Brain pericyte (primary cell): ENCODE data around the gene AUTS2.

Experiments used
- DNase-seq: peaks from one replicate; pipeline ENCODE4 v3.0.0-alpha.2; 2012; ENCODE audit warnings: low read depth, low spot score

The AUTS2 gene

GRCh38 chr7:70116244-70116643 lies 518.0 kb downstream of the AUTS2 start:
- DNase-seq = no peak

DNA sequence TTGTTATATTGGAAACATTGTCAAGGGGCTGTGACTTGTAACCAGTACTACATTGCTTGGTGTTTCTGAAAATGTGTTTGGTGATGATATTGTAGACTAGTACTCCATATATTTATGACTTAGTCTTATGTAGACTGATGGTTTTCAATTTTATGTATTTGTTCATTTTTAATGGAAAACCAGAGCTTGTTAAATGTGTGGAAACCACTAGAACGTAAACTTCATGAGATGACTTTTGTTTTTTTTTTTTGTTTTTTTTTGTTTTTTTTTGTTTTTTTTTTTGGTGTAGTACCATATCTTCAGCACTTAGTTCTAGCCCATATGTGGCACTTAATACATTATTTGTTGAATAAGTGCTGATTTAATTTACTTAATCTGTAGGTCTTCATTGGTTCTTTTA lies 518.6 kb downstream of the AUTS2 start:
- no peak for DNase-seq

DNA sequence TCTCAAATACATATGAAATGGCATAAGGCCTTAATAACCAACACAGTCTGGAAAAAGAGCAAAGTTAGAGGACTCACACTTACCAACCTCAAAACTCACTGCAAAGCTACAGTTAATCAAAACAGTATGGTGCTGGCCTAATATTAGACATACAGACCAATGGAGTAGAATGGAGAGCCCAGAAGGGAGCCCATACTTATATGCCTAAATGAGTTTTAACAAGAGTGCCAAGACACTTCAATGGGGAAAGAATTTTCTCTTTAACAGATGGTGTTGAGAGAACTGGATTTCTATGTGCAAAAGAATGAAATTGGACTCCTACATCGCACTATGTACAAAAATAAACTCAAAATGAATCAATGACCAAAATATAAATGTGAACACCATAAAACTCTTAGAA lies 522.6 kb downstream of the AUTS2 start:
- no peak for DNase-seq

DNA sequence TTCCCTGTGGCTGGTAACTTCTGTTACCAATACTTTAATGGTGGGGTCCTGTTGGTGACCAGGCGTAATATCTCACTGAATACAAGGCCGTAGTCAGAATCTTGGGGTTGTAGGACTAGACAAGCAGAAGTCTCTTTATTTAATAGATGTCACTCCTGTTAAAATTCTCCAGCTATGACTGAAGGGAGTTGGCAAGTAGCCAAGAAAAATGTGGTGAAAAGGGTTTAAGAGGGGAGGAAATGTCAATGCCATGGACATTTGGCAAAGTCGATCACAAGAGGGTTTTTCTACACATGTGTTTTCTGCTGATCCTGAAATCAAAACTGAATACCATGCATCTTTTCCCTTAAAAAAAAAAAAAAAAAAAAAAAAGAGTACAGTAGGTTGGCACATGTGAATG lies 533.5 kb downstream of the AUTS2 start:
- DNase-seq = no peak

- DNase-seq = no peak
These were observed 534.1 kb downstream of the AUTS2 start for GRCh38 chr7:70132226-70132851.

DNA sequence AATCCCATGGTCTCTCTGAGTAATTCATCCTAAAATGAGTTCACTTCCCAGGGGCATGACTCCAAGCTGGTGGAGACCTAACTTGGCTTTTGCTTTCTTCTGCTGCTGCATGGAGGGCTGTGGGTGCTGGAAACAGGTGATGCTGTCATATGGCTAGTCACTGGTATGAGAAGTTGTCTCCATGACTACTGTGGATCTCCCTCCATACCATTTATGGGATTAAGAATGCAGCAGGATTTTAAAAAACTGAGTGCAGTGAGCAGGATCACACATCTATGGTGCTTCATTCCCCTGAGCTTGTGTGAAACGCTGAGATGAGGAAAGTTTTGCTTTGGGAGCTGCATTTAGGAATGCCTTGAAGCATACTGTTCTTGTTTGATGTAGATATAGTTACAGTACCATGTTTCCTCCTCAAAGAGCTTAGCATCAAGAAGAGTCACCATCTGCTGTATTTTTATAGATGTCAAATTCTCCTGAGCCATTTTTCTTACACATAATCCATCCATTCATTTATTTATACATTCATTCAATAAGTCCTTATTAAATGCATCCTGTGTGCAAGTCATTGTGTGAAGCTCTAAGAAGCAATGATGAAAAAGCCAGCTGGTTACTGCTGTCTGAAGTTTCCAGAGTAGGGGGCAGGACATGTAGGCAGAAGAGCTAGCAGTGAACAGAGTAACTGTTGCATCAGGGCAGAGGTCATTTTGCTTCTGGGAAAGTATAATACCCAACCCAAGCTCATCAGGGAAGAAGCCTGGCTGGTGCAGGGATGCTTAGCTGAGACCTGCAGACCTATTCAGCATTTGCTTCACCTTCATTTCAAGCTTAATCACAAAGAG lies 534.8 kb downstream of the AUTS2 start:
- no peak for DNase-seq

DNA sequence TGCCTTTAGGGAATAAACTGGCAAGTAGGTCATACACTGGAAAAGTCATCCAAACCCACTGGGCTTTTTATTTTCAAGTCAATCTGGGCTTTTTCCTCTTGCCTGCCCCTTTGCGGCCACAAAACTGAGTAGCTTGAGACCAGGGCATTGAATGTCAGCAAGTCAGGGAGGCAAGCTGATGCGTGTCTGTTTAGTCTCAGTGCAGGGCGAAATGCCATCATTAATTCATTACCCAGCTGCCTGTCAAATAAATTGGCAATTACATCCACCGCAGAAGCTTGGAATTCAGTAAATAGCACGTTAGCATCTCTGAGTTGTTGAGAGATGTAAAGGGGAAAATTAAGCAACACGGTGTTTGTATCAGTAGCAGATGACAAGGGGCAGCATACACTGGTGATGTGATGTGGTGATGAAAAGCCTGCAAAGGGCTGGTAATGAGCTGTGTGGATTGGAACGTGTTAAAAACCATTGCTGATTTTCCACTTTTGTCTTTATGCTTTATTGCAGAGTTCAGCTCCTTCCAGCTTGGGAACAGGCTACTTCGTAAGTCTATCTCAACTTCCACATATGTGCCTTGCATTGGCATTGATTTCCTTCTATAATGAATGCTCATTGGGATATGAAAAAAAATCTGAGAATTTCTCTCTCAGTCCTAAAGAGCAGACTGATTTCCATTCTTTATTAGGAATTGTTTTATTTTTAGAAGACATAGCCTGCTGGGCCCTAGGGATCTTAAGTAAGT lies 535.9 kb downstream of the AUTS2 start:
- DNase-seq = no peak

DNA sequence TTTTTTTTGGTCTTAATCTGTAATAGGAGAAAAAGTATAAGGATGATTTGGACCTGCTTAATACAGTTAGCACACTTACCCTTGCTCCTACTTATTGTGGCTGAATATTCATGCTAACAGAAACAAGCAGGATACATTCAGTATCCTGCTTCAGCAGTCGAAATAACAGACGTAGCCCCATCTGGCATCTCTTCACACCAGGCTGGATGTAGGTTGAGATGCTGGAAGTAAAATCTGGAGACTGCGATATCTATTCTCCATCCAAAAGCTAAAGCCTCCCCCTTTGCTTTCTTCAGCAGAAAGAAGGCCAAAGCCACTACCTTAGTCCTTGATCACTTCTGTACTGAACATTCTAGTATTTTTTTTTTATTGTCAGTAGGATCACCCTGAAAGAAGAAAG lies 537.4 kb downstream of the AUTS2 start:
- DNase-seq = no peak

DNA sequence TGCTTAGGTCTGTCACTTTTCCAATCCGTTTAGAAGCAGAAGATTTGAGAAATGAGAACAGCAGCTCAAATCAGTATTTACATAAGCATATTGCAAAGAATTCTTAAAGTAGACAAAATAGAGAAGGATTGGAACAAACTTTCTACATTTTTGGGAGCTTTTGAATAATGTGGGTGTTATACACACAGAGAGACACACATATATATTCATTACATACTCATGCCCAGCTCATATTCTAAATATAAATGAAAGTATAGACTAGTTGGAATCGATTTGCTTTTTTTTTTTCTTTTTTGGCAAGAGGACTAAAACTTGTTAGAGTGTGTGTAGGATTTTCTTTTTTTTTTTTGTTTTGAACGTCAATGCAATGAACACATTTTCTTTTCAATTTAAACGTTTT lies 538.9 kb downstream of the AUTS2 start:
- no peak for DNase-seq

DNA sequence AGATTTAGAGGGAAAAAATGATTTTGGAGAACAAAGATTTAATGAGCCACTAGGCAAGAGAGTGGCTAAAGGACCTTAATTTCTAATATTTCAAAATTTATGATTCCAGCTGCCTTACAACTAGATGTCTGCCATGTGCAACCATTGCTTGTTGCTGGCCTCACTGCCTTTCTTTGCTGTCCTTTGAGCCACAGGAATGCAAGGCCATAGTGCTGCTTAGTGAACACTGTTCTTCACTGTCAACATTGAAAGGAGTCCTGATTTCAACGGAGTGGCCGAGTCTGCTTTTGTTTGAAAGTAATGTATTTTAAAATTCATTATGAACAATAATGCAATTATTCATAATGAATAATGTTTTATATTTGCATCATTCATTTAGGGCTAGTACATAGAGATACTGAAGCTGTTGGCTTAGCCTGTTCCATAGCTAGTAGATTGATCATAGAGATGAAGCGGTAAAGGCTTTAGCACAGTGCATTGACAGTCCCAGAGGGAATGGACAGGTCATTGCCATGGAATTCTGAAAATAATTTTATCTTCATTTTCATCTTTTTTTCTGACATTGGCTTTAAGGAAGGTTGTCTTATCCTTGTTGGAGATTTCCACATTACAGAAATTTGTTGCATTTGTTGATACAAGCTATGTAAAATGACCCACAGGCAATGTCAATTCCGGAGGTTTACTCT lies 544.1 kb downstream of the AUTS2 start:
- no peak for DNase-seq

DNA sequence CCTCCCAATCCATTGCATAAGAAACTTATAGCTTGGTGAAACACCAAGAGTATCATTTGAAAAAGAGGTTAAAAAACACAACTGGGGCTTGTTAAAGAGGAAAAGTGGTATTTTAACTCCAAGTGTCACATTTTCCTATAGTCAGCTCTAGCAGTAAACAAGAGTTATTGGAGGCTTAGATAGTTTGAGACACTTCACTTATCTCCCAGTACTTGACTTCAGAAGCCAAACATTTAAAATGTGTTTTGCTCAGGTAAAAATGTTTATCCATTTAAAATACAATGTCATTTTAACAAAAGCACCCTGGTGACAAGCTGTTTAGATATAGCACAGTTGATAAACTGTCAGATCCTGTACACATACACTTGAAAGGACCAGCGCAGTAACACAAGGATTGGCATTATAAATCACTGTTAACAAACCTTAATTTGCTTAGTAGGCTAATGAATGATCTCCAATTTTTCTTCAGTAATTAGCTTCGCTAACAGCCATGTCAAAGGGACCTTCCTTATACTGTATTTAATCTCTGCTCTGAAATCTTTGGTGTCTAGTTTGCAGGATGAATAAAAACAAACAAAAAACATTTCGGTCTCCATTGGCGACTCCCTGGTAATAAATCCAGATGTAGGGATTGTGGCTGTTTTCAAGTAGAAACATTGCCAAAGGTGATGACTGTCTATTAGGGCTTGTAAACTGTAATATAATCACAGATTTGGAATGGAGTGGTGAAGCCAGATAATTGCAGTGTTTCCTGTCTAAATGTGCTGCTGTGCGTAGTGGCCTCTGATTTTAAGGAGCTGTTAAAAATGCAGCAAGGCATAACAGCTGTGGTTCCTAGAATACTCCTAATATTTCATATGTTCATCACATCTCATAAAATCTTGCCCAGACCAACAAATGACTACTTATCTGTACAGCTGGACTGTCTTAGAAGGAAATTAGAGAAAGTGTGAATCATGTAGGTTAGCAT lies 545.1 kb downstream of the AUTS2 start:
- DNase-seq = no peak

- DNase-seq = no peak
These were observed 550.7 kb downstream of the AUTS2 start for GRCh38 chr7:70148997-70149396.

GRCh38 chr7:70152313-70152712 lies 554.0 kb downstream of the AUTS2 start:
- DNase-seq = no peak

DNA sequence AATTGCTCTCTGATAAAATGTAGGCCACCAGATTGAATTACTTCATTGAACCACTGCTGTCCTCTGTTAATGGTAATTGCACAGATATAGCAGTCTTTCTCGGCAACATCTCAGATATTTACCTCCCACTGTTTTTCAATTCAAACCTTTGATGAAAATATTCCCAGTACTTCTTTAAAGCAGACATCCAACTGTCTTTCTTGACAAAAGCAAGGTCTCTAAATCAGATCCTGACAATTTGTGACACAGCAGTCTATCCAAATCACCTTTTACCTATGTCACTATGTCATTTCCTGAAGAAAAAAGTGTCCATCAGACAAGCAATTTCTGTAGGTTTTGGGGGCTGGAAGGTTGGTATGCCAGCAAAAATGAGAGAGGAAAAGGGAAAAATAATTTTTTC lies 555.7 kb downstream of the AUTS2 start:
- no peak for DNase-seq

- no peak for DNase-seq
These were observed 556.4 kb downstream of the AUTS2 start for GRCh38 chr7:70154521-70155180.

DNA sequence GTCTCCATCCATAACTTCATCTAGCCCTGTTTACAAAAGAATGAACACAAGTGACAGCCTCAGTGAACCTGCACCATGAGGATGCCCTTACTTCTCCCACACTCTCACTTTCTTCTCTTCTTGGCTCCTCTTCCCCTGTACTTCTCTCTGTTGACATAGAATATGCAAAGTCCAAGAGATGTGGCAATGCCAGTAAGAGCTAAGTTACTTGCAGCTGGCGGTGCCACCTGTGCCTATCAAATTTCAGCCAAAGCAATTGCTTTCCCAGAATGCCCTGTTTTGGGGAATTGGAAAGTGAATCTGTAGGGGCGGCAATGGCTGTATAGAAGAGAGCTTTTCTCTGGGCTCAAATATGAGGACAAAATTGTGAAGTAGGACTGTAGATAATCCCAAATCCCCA lies 557.8 kb downstream of the AUTS2 start:
- no peak for DNase-seq

DNA sequence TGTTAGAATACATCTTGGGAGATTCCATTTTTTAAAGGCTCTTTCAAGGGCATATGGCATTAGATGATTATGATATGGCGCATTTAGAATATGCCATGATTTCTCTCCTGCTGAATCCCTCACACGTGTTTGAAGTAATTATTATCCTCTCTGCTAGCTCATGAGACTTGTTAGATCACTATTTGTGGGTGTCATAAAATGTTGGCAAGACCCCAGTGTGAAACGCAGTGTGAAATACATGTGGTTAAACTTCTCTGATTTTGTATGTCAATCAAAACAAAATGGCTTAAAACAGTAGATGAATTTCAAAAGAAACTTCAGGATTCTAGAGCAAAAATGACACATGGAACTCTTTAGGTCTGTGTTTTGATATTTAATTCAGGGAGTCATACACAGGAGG lies 560.8 kb downstream of the AUTS2 start:
- no peak for DNase-seq

GRCh38 chr7:70165477-70166170 lies 567.3 kb downstream of the AUTS2 start:
- no peak for DNase-seq

GRCh38 chr7:70171369-70171920 lies 573.2 kb downstream of the AUTS2 start:
- DNase-seq = no peak
